Measurements from ENCODE around the gene CAPN8.

The CAPN8 gene

DNA sequence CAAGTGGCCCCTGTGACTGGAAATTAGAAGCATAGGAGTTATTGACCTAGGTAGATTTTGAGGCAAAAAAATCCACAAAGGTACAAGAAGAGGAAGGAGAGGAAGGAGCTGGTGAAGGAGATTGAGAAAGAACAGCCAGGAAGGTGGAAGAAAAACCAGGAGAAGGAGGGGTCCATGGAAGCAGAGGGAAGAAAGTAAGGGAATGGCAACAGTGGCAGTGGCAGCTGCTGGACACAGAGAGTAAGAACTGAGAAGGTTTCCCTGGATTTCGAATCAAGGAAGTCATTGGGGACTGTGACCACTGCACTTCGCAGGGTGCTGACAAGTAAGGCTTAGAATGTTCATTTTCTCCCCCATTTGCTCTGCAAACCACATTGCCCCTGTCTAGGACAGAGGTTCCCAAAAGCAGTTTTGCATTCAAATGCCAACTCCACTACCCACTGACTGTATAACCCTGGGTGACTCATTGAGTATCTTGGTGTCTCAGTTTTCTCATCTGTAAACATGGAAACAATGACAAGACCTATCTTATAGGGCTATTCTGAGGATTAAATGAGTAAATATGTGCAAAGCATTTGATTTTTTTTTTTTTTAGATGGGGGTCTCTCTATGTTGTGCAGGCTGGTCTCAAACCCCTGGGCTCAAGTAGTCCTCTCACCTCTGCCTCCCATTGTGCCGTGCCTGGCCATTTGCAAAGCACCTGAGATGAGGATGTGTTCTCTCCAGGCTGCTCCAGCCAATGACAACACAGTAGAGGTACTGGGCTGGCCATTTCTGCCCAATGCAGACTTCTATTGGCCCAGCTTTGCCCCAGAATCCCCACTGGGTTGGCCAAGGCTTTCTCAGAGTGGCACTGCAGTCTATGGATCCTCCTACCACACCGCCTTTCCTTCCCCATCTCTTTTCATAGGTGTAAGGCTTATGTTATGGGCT, 37.5 kb upstream of the CAPN8 start:
- DNase-seq: peak; percentile 28

DNA sequence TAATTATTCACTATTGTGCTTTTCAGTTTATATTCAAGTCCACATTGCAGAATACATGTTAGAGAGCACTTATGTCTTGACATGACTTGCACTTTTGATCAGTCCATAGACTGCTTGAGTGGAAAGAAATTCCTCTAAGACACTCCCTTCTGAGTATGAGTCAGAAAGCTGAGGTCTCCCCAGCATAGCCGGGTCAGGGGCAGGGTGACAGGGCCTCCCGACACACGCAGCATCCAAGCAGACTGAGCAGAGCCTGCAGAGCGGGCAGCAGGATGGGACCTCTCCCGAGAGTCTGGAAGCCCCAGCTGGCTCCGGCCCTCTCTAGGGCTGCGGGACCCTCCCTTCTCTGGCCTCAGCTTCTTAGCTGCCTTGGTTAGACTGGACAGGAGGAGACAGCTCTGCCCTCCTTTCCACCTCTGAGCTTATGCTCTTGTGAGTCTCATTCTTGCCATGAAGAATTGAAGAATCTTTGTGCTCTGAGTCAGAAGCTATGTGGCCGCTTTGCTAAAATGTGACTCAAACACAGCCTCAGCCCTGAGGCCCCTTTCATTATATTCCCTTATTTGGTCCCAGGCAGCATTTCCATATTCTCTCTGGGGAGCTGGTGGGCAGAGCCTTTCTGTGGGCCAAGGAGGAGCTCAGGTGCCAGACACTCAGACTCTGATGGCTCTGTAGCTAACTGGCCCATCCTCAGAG, 35.6 kb upstream of the CAPN8 start:
- DNase-seq: peak; percentile 71

GRCh38 chr1:223700388-223700918, 35.0 kb upstream of the CAPN8 start:
- DNase-seq: no peak

DNA sequence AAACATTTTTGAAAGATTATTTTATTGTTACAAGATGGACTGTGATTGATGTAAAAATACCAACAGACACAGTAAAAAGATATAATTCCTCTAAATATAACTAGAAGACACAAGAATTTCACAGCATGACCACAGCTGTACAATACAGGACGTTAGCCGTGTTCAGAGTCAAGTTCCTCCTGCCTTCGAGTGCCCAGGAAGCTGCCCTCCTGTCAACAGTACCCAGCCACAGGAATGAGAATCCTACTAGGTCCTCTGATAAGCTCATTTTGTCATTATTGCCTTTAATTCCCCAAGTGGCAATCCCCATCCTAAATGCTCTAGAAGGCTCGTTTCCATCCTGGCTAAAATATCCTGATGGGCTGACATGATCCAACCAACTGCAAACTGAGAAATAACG, 30.4 kb upstream of the CAPN8 start:
- no peak for DNase-seq

- DNase-seq: no peak
Observed at GRCh38 chr1:223695014-223695548, 29.6 kb upstream of the CAPN8 start.

DNA sequence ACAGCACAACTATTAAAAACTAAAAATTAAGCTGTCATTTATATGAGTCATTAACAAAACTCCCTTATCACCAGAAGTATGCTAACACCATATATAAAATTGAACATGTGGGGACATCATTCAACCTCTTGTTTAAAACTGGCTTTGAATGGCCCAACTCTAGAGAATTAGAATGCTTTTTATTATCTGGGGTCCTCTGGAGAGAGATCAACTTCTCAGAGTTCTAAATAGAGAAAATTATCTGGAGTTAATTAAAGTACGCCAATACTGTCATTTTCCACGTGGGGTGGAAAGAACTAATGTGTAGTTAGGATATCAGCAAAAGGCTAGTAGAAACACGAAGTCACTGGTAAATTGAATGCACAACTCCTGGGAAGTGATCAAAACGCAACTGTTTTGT, 25.6 kb upstream of the CAPN8 start:
- DNase-seq: no peak

- no peak for DNase-seq
Observed at GRCh38 chr1:223684488-223684792, 18.9 kb upstream of the CAPN8 start.

DNA sequence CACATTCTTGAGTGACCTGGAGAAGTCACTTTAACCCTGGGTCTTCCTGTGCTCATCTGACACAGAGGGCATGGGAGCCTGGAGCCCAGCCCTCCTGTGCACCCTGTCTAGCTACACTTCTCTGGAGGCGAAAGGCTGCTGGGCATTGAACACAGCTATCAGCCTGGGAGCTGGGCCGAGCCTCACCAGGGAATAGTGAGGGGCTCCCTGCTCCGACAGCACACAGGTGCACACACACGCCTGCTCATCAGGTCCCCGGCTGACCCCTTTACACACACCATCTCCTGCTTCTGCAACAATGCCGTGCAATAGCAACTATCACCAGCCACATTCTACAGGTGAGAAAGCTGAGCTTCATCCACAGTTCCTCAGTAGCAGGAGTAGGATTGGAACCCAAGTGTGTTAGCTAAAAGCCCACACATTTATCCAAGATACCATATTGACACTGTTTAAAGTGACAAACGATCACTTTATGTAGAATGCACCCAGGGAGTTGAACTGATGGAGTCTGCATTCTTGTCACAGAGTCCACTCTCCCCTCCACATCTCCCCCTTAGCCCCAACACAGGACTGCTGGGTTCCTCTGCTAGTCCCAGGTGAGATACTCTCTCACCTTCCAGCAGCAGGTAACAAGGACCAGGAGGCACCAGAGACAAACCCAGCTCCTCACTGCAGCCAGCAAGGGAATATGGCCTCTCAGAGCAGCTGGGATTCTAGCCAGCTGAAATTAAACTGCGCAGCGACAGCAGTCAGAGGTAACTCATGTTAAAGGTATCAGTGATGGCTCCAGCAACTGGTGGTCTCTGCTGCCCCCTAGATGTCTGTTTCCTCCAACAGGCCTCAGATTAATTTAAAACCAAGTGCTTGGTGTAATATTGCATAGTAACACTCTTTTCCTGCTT, 18.3 kb upstream of the CAPN8 start:
- peak; percentile 66 for DNase-seq

DNA sequence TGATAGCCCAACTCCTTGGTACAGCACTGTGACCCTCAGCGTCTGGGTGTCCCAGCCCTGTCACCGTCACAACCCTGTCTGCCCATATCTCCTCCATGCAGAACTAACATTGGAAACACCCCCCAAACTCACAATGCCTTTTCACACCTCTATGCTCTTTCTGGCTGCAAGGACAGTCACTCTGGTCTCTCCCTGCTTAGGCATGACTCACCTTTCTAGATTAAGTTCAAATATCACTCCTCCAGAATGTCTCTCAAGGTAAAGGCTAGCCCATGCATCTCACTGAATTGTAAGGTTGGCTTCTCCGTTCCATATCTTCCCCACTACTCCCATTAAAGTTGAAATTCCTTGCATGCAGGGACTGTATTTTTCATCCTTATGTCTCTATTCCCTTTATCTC, 17.0 kb upstream of the CAPN8 start:
- no peak for DNase-seq

DNA sequence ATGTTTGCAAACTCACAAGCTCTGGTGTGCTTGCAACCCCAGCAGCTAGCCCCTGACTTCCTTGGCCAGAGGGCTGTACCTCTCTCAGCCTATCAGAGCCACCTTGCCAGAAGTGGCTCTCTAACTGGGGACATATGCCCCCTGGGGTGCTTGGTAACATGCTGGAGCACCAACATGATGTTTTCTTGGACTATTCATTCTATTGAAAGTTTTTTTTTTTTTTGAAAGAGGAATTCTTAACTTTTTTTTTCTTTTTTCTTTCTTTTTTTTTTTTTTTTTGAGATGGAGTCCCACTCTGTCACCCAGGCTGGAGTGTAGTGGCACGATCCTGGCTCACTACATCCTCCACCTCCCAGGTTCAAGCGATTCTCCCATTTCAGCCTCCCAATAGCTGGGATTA, 14.7 kb upstream of the CAPN8 start:
- DNase-seq: no peak

DNA sequence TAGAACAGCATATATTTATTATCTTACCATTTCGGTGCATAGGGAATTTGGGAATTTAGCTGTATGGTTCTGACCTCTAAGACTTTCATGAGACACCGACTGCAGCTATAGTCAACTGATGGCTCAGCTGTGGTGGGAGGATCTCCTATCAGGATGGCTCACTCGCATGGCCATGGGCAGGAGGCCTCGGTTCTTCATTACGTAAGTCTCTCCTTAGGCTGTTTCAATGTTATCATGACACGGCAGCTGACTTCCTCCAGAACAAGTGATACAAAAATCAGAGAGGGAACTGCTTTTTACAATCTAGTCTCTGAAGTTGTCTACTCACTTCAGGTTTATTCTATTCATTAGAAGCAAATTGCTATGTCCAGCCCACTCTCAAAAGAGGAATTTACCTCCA, 13.3 kb upstream of the CAPN8 start:
- DNase-seq: peak; percentile 93

DNA sequence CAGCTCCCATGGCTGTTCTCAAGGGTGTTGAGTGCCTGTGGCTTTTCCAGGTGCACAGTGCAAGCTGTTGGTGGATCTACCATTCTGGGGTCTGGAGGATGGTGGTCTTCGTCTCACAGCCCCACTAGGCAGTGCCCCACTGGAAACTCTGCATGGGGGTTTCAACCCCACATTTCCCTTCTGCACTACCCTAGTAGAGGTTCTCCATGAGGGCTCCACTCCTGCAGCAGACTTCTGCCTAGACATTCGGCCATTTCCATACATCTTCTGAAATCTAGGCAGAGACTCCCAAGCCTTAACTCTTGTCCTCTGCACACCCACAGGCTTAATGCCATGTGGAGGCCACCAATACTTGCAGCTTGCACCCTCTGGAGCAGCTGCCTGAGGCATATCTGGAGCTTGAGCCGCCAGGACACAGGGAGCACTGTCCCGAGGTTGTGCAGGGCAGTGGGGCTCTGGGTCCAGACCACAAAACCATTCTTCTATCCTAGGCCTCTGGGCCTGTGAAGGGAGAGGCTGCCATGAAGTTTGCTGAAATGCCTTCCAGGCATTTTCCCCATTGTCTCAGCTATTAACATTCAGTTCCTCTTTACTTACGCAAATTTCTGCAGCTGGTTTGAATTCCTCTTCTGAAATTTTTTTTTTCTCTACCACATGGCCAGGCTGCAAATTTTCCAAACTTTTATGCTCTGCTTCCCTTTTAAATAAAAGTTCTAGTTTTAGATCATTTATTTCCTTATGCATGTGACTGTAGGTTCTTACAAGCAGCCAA, 8.8 kb upstream of the CAPN8 start:
- peak; percentile 8 for DNase-seq

DNA sequence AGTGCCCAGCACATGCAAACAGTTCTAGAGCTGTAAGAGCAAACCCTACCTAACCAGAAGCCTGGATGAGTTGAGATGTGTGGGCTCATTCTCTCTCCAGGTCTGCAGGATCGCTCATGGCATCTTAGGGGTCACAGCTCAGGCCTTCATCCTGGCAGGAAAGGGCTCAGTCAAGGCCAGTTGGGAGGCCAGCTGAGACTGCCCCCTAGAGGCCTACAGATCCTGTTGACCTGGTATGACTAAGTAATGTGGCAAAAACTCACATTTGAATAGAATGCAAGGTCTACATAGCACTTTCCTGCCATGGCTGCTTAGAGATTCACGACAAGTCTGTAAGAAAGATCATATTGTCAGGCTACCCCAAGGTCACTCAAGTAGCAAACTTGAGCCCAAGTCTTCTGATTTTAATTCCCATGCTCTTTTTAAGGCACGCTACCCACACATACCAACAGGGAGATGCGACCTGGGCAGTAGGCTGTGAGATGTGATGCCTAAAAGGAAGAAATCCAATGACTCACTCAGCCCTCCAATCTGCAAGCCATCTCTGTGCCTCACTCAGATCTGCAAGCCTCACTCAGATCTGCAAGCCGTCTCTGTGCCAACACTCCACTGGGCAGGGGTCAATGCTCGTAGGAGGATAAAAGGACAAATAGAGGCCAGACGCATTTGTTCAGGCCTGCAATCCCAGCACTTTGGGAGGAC, 5.1 kb upstream of the CAPN8 start:
- DNase-seq: peak; percentile 42

DNA sequence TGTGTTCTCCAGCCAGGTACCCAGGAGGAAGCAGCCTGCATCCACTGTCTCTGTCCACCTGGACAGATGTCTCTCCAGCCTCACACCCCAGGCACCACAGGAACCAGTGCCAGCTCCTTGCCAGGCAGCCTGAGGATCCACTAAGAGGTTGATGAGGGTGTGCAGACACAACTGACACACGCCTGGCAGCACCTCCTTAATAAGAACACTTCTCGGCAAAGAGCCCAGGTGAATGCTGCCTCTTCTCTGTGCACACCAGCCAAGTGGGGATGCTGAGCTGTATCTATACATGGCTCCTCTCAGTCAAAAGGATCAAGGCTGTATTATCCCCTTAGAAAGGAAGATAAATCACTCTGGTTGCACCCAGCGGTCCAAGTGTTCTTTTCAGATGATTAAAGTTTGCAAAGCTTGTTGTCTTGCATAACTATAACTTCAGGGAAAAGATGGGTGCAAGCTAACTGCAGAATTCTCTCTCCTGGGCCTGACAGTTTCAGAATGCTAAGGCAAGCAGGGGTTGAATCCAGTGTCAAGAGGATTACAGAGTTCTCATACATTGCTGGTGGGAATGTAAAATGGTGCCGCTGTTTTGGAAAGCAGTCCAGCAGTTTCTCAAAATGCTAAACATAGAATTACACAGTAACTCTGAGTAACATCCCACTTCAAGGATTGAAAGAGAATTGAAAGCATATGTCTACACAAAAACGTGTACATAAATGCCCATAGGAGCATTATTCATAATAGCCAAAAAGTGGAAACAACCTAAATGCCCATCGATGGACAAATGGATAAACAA, 3.7 kb upstream of the CAPN8 start:
- DNase-seq: no peak

DNA sequence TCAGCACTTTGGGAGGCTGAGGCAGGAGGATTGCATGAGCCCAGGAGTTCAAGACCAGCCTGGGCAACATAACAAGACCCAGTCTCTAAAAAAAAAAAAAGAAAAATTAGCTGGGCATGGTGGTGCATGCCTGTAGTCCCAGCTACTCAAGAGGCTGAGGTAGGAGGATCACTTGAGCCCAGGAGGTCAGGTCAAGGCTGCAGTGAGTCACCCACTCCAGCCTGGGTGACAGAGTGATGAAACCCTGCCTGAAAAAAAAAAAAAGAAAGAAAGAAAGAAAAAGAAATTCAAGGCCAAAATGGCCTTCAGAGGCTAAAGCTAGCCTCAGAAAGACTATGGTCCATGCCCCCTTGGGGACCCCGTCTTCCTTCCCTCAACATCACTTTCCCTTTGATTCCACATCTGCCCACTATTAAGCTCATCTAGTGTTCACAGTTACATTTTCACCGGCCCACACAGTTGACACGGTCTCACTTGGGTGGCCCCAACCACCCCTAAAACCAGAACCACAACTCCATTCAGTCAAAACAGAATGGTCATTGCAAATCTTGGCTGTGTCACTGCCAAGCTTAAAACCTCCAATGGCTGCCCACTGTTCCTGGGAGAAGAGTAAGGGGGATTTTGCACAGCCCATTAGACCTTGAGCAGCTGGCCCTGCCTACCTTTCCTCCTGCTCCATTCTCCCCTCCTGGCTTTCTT, 2.1 kb upstream of the CAPN8 start:
- no peak for DNase-seq

DNA sequence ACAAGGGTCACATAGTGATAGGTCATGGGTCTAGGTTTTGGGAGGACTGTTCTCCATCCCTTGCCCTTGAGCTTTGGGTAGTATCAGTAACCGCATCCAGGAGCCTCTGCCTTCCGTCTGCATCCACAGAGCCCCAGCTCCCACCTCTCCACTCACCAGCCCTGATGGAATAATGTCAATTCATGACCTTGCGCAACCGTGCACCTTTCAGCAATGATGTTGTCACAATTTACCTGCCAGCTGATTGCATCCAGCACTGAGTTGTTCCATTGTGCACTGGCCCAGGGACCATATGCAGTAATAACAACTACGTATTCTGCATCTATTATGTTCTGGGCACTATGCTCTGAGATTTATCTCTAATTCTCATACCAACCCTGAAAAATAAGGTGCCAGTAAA, 1.4 kb downstream of the CAPN8 start:
- DNase-seq: no peak

- no peak for DNase-seq
Observed at GRCh38 chr1:223662943-223663342, 2.6 kb downstream of the CAPN8 start.

DNA sequence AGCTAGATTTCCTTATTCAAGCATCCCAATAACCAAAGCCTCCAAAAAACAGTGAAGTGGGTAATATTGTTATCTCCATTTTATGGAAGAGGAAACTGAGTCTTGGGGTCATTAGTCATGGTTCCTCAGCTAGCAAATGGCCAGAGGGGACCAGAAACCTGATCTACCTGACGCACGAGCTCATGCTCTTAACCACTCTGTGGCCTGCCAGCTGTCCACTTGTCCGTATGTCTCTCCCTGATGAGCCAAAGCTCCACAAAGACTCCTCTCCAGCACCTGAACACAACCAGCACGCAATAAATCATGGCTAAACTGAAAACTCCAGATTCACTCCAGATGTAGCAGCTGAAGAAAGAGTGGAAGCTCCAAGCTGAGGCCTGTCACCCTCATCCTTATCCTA, 5.8 kb downstream of the CAPN8 start:
- no peak for DNase-seq

GRCh38 chr1:223657978-223658377, 7.5 kb downstream of the CAPN8 start:
- no peak for DNase-seq

GRCh38 chr1:223654083-223654482, 11.4 kb downstream of the CAPN8 start:
- no peak for DNase-seq

Measured in OCI-M1 (cell line).